Astrocyte (in vitro differentiated cells and primary cell): ENCODE results near the gene OPALIN. TPM values are rescaled to one million over a fixed set of nuclear protein-coding genes. Genes with fewer than 3 reads are reported as not detected.

ENCODE experiments used
- DNase-seq: peaks from one replicate; pipeline ENCODE4 v3.0.0-alpha.2; 2010; ENCODE audit warnings: low read depth
- FAIRE-seq: peaks from 2 replicates; lab custom pipeline; 2011; peaks lifted over from hg19 to GRCh38; lab: Jason Lieb, UNC
- H2AFZ ChIP-seq: 2 replicates; pipeline ENCODE4 v1.6.0; 2012; ENCODE audit warnings: low read depth, low read length, inconsistent platforms
- H3K27ac ChIP-seq: 2 replicates; pipeline ENCODE4 v1.5.1; 2011; ENCODE audit warnings: low read depth, low read length, inconsistent platforms
- H3K27me3 ChIP-seq: 2 replicates; pipeline ENCODE4 v1.6.0; 2011; ENCODE audit warnings: low read length, inconsistent platforms; ENCODE audit not compliant: insufficient read depth
- H3K36me3 ChIP-seq: 2 replicates; pipeline ENCODE4 v1.5.1; 2011; ENCODE audit warnings: low read length, inconsistent platforms; ENCODE audit not compliant: insufficient read depth
- H3K4me1 ChIP-seq: 2 replicates; pipeline ENCODE4 v1.5.1; 2011; ENCODE audit warnings: low read length, inconsistent platforms; ENCODE audit not compliant: insufficient read depth
- H3K4me2 ChIP-seq: 2 replicates; pipeline ENCODE4 v1.6.0; 2012; ENCODE audit warnings: low read length, inconsistent platforms
- H3K4me3 ChIP-seq: 2 replicates; pipeline ENCODE4 v1.5.1; 2011; ENCODE audit warnings: low read depth, mild to moderate bottlenecking, low read length, inconsistent platforms; ENCODE audit not compliant: insufficient read depth
- H3K79me2 ChIP-seq: 2 replicates; pipeline ENCODE4 v1.6.0; 2012; ENCODE audit warnings: mild to moderate bottlenecking, low read length, inconsistent platforms; ENCODE audit not compliant: insufficient read depth
- H3K9ac ChIP-seq: 2 replicates; pipeline ENCODE4 v1.6.0; 2012; ENCODE audit warnings: mild to moderate bottlenecking, low read length, inconsistent platforms
- H3K9me3 ChIP-seq: 2 replicates; pipeline ENCODE4 v1.5.1; 2012; ENCODE audit warnings: low read depth, mild to moderate bottlenecking, low read length, inconsistent platforms; ENCODE audit not compliant: insufficient read depth
- H4K20me1 ChIP-seq: 2 replicates; pipeline ENCODE4 v1.6.0; 2012; ENCODE audit warnings: low read length, inconsistent platforms; ENCODE audit not compliant: insufficient read depth
- H3K27ac Mint-ChIP-seq: one replicate; pipeline ENCODE4 v1.8.0; 2021; ENCODE audit warnings: mild to moderate bottlenecking, mixed read lengths; ENCODE audit not compliant: unreplicated experiment
- H3K27me3 Mint-ChIP-seq: one replicate; pipeline ENCODE4 v1.8.0; 2021; ENCODE audit warnings: low read depth, mixed read lengths; ENCODE audit not compliant: unreplicated experiment
- H3K36me3 Mint-ChIP-seq: one replicate; pipeline ENCODE4 v1.8.0; 2021; ENCODE audit warnings: low read depth, mixed read lengths; ENCODE audit not compliant: unreplicated experiment
- H3K4me1 Mint-ChIP-seq: one replicate; pipeline ENCODE4 v1.8.0; 2021; ENCODE audit warnings: low read depth, mixed read lengths; ENCODE audit not compliant: unreplicated experiment
- H3K4me3 Mint-ChIP-seq: one replicate; pipeline ENCODE4 v1.8.0; 2021; ENCODE audit warnings: mild to moderate bottlenecking, moderate library complexity, mixed read lengths; ENCODE audit not compliant: unreplicated experiment
- H3K9me3 Mint-ChIP-seq: one replicate; pipeline ENCODE4 v1.8.0; 2021; ENCODE audit warnings: mild to moderate bottlenecking, mixed read lengths; ENCODE audit not compliant: unreplicated experiment
- CTCF ChIP-seq: IDR thresholded peaks from 2 replicates; pipeline ENCODE4 v1.5.1; 2011; ENCODE audit warnings: low read depth, mild to moderate bottlenecking, inconsistent platforms, low read length, moderate library complexity; ENCODE audit not compliant: insufficient read depth
- EZH2 ChIP-seq: IDR thresholded peaks from 2 replicates; pipeline ENCODE4 v1.6.1; 2012; ENCODE audit warnings: mild to moderate bottlenecking, low read length, inconsistent platforms; ENCODE audit not compliant: insufficient read depth
- total RNA-seq: library from RNA; stranded (reverse); gene quantifications from 2 replicates; pipeline ENCODE4 v1.2.1, GENCODE V29; 2021

Gene OPALIN
- total RNA-seq, 1 donor from 2014 or later: not detected

DNA sequence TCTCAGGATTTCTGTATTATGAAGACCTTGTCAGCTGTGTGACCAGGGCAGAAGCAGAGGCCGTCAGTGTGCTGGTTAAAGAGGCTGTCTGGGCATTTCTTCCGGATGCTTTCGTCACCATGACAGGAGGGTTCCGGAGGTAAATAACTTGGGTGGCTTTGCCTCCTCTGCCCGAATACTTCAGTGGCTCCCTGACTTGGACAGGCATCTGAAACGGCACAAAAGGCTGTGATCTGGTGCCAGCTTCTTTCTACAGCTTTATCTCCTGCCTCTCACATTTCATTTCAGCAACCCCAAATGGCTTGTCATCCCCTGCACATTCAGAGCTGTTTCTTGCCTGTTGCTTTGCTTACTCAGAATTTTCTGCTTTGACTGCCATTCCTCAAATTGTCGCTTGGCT is 31.3 kb downstream of the OPALIN start:
- Histone ChIP-seq H3K4me2 (no peak overlapping the region), H3K27me3 (peaks cover 2% of the 10 kb centered on the region), H3K79me2 (no peaks in the 10 kb centered on the region), H3K4me1 (no peaks in the 10 kb centered on the region), H3K27ac (no peak overlapping the region), H4K20me1 (no peaks in the 10 kb centered on the region), H3K9me3 (no peaks in the 10 kb centered on the region), H3K4me3 (no peak overlapping the region), H2AFZ (no peak overlapping the region), H3K36me3 (no peaks in the 10 kb centered on the region), H3K9ac (no peak overlapping the region)
- H3K27me3 Mint-ChIP-seq: peaks cover 23% of the 10 kb centered on the region
- FAIRE-seq: no peak
- no peaks in the 10 kb centered on the region for H3K36me3 Mint-ChIP-seq
- H3K27ac Mint-ChIP-seq: no peak overlapping the region
- no peaks in the 10 kb centered on the region for H3K9me3 Mint-ChIP-seq
- no peak for TF ChIP-seq CTCF
- TF ChIP-seq EZH2: no peak
- no peak overlapping the region for H3K4me3 Mint-ChIP-seq
- no peak for DNase-seq
- no peaks in the 10 kb centered on the region for H3K4me1 Mint-ChIP-seq

GRCh38 chr10:96325719-96326373 is 33.0 kb downstream of the OPALIN start:
- H3K9me3 Mint-ChIP-seq: no peaks in the 10 kb centered on the region
- Histone ChIP-seq H3K4me1 (no peaks in the 10 kb centered on the region), H3K9ac (no peak overlapping the region), H3K27me3 (peaks cover 2% of the 10 kb centered on the region), H3K4me3 (no peak overlapping the region), H3K27ac (no peak overlapping the region), H4K20me1 (no peaks in the 10 kb centered on the region), H2AFZ (no peak overlapping the region), H3K36me3 (no peaks in the 10 kb centered on the region), H3K9me3 (no peaks in the 10 kb centered on the region), H3K4me2 (no peak overlapping the region), H3K79me2 (no peaks in the 10 kb centered on the region)
- no peak overlapping the region for H3K27ac Mint-ChIP-seq
- FAIRE-seq (no peak), DNase-seq (no peak)
- no peak for TF ChIP-seq EZH2
- H3K4me3 Mint-ChIP-seq: no peak overlapping the region
- no peaks in the 10 kb centered on the region for H3K4me1 Mint-ChIP-seq
- peaks cover 23% of the 10 kb centered on the region for H3K27me3 Mint-ChIP-seq
- no peaks in the 10 kb centered on the region for H3K36me3 Mint-ChIP-seq

- no peak overlapping the region for H3K9ac ChIP-seq
- no peak overlapping the region for H2AFZ ChIP-seq
- Mint-ChIP-seq H3K4me3 (no peak overlapping the region), H3K27ac (no peak overlapping the region), H3K4me1 (peaks cover 7% of the 10 kb centered on the region), H3K9me3 (no peaks in the 10 kb centered on the region), H3K27me3 (peaks cover 23% of the 10 kb centered on the region), H3K36me3 (no peaks in the 10 kb centered on the region)
- no peak overlapping the region for H3K27ac ChIP-seq
- H3K9me3 ChIP-seq: no peaks in the 10 kb centered on the region
- no peak for TF ChIP-seq EZH2
- no peaks in the 10 kb centered on the region for H4K20me1 ChIP-seq
- no peaks in the 10 kb centered on the region for H3K4me1 ChIP-seq
- no peaks in the 10 kb centered on the region for H3K79me2 ChIP-seq
- no peak overlapping the region for H3K4me2 ChIP-seq
- H3K27me3 ChIP-seq: peaks cover 2% of the 10 kb centered on the region
- FAIRE-seq (no peak), DNase-seq (no peak)
- H3K36me3 ChIP-seq: no peaks in the 10 kb centered on the region
- no peak overlapping the region for H3K4me3 ChIP-seq
Measured at GRCh38 chr10:96324447-96324846, 34.4 kb downstream of the OPALIN start.
